22Rv1 (cell line): ENCODE measurements around the gene PCSK6.

Experiments used
- ZFX ChIP-seq: fragments of 450-650 bp; IDR thresholded peaks from 2 replicates; pipeline ENCODE4 v1.6.1; 2017; ENCODE audit warnings: antibody characterized with exemption, borderline replicate concordance
- TF ChIP-seq, protein P1 (sequence below): fragments of 450-650 bp; IDR thresholded peaks from 2 replicates; pipeline ENCODE4 v1.5.1; 2017; ENCODE audit warnings: mild to moderate bottlenecking

DNA sequence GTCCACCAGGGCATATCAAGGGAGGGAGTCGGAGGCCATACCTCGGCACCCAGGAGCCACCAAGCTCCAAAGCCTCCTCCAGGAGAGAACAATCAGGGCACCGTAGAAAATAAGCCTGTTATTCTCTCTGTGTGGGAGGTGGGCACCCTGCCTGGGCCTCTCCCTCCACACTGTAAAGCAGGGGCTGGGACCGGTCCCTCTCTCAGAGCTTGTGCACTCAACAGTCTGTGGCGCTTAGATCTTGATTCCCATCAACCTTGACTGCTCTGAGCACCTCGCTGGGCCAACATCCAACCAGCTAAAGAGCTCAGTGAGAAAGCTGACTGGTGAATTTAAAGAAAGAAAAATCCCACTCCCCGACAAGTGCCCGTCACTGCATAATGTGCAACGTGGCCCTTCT lies 53.0 kb downstream of the PCSK6 start:
- TF ChIP-seq, protein P1, sequence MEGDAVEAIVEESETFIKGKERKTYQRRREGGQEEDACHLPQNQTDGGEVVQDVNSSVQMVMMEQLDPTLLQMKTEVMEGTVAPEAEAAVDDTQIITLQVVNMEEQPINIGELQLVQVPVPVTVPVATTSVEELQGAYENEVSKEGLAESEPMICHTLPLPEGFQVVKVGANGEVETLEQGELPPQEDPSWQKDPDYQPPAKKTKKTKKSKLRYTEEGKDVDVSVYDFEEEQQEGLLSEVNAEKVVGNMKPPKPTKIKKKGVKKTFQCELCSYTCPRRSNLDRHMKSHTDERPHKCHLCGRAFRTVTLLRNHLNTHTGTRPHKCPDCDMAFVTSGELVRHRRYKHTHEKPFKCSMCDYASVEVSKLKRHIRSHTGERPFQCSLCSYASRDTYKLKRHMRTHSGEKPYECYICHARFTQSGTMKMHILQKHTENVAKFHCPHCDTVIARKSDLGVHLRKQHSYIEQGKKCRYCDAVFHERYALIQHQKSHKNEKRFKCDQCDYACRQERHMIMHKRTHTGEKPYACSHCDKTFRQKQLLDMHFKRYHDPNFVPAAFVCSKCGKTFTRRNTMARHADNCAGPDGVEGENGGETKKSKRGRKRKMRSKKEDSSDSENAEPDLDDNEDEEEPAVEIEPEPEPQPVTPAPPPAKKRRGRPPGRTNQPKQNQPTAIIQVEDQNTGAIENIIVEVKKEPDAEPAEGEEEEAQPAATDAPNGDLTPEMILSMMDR: no peak
- no peak for TF ChIP-seq ZFX
